Activated CD4-positive, alpha-beta T cell treated with anti-CD3 and anti-CD28 coated beads, Interleukin-2, amount 10 ng/mL, durations not matched to agents 7 days and 5 days (primary cell): Measurements from ENCODE around the gene ABCA4. TPM values are rescaled to one million over a fixed set of nuclear protein-coding genes. Genes with fewer than 3 reads are reported as not detected.

Source experiments
- CTCF ChIA-PET: fragments of 350-600 bp; sonication (Branson Sonifier 250); formaldehyde crosslinking; loops from one replicate; lab custom pipeline; 2021; ENCODE audit warnings: antibody characterized with exemption; lab: Charles Lee
- POLR2A ChIA-PET: fragments of 350-600 bp; sonication (Branson Sonifier 250); formaldehyde crosslinking; loops from one replicate; lab custom pipeline; 2021; ENCODE audit warnings: antibody characterized with exemption; lab: Charles Lee
- DNase-seq: peaks from one replicate; pipeline ENCODE4 v3.0.0-alpha.2; 2020
- H3K27ac Mint-ChIP-seq: one replicate; pipeline ENCODE4 v1.8.0; 2021; ENCODE audit warnings: mild to moderate bottlenecking, moderate library complexity, mixed read lengths
- H3K27me3 Mint-ChIP-seq: one replicate; pipeline ENCODE4 v1.8.0; 2021; ENCODE audit warnings: mixed read lengths
- H3K36me3 Mint-ChIP-seq: one replicate; pipeline ENCODE4 v1.8.0; 2021; ENCODE audit warnings: low read depth, mixed read lengths
- H3K4me1 Mint-ChIP-seq: one replicate; pipeline ENCODE4 v1.8.0; 2021; ENCODE audit warnings: mixed read lengths
- H3K4me3 Mint-ChIP-seq: one replicate; pipeline ENCODE4 v1.8.0; 2021; ENCODE audit warnings: mild to moderate bottlenecking, moderate library complexity, mixed read lengths
- H3K9me3 Mint-ChIP-seq: one replicate; pipeline ENCODE4 v1.8.0; 2021; ENCODE audit warnings: mixed read lengths
- total RNA-seq, 2 experiments: library from RNA; stranded (reverse); gene quantifications; one replicate each; pipeline ENCODE4 v1.2.3, GENCODE V29; 2021

Gene ABCA4
- total RNA-seq, 2 experiments from 2014 or later, result not detected

- POLR2A ChIA-PET, result no interaction called here
- no peak for DNase-seq
- H3K27ac Mint-ChIP-seq, result no peak overlapping the region
- H3K36me3 Mint-ChIP-seq, result no peaks in the 10 kb centered on the region
- H3K9me3 Mint-ChIP-seq, result no peaks in the 10 kb centered on the region
- peaks cover 7% of the 10 kb centered on the region for H3K27me3 Mint-ChIP-seq
- H3K4me1 Mint-ChIP-seq, result no peaks in the 10 kb centered on the region
- CTCF ChIA-PET, result no interaction called here
- H3K4me3 Mint-ChIP-seq, result no peak overlapping the region
These were observed 22.3 kb upstream of the ABCA4 start for GRCh38 chr1:94143173-94143808.

DNA sequence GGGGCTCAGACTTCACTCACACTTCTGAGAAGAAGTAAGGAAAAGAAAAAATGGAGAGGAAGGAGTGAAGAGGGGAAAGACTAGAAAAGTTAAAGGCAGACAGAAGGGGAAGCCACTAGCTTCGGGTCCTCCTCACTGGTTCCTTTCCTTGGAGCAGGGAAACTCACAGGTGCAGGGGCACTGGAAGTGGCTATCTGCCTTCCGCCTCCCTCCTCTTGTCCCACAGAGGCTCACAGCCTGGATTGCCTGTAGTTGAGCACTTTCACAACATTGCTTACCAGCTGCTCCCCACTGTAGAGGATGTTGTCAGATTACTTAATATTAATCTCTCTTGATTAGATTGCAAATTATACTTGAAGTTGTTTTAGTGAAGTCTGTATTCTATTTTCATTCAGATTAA is 21.6 kb upstream of the ABCA4 start:
- ChIA-PET POLR2A (no interaction called here), CTCF (no interaction called here)
- Mint-ChIP-seq H3K27me3 (peaks cover 7% of the 10 kb centered on the region), H3K4me1 (no peaks in the 10 kb centered on the region), H3K36me3 (no peaks in the 10 kb centered on the region), H3K4me3 (no peak overlapping the region), H3K9me3 (no peaks in the 10 kb centered on the region), H3K27ac (no peak overlapping the region)
- no peak for DNase-seq

GRCh38 chr1:94142022-94142421 is 21.1 kb upstream of the ABCA4 start:
- H3K4me1 Mint-ChIP-seq, result no peaks in the 10 kb centered on the region
- no peak for DNase-seq
- CTCF ChIA-PET, result no interaction called here
- H3K4me3 Mint-ChIP-seq, result no peak overlapping the region
- H3K36me3 Mint-ChIP-seq, result no peaks in the 10 kb centered on the region
- peaks cover 7% of the 10 kb centered on the region for H3K27me3 Mint-ChIP-seq
- POLR2A ChIA-PET, result no interaction called here
- H3K27ac Mint-ChIP-seq, result no peak overlapping the region
- no peaks in the 10 kb centered on the region for H3K9me3 Mint-ChIP-seq

DNA sequence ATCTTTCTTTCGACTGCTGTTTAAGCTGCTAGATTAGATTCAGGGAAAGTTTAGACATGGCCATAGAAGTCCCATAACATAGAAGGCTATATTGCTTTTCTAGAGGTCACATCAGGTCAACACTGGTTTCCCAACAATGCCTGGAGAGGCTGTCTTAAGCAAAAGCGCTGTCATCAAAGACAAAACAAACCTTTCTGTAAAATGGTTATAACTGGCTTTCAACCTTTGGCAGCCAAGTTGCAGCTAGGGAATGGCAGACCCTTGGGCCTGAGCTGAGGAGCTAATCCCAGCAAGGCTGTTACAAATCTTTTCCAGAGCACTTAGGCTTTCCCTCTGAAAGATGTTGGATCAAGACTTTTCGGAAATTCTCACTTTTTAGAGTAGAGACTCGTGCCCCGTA is 11.2 kb upstream of the ABCA4 start:
- ChIA-PET CTCF (interaction anchor here (0.9 kb wide), 1 partner anchor 10 kb away, joined by 3 read pairs; no protein-coding TSS in a partner anchor), POLR2A (no interaction called here)
- H3K9me3 Mint-ChIP-seq, result no peaks in the 10 kb centered on the region
- H3K27me3 Mint-ChIP-seq, result no peaks in the 10 kb centered on the region
- DNase-seq, result no peak
- no peaks in the 10 kb centered on the region for H3K36me3 Mint-ChIP-seq
- H3K4me3 Mint-ChIP-seq, result no peak overlapping the region
- no peaks in the 10 kb centered on the region for H3K4me1 Mint-ChIP-seq
- no peak overlapping the region for H3K27ac Mint-ChIP-seq

GRCh38 chr1:94130851-94131595 is 10.1 kb upstream of the ABCA4 start:
- CTCF ChIA-PET, result interaction anchor here (0.6 to 0.9 kb wide), 2 partner anchors 9 to 202 kb away, joined by 3 to 4 read pairs; no protein-coding TSS in a partner anchor
- no peaks in the 10 kb centered on the region for H3K9me3 Mint-ChIP-seq
- POLR2A ChIA-PET, result no interaction called here

DNA sequence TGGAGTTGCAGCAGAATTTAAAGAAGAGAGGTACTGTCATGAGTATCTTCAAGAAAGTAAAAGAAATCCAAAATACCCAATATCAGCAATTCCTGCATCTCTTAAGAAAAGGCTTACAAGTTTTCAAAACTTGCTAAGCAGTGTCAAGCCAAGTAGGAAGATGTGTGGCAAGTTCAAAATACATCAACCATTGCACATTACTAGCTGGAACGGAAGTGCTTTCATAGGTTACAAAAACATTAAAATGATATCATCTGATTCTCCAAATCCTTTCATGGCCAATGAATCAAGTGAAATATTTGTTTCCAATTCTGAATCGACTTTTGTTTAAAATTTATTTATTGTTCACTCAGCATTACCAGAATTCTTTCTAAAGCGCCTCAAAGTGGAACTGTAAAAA is 5.7 kb upstream of the ABCA4 start:
- H3K27ac Mint-ChIP-seq, result no peak overlapping the region
- H3K27me3 Mint-ChIP-seq, result peaks cover 4% of the 10 kb centered on the region
- H3K36me3 Mint-ChIP-seq, result no peaks in the 10 kb centered on the region
- no peaks in the 10 kb centered on the region for H3K4me1 Mint-ChIP-seq
- DNase-seq, result no peak
- ChIA-PET POLR2A (no interaction called here), CTCF (no interaction called here)
- no peaks in the 10 kb centered on the region for H3K9me3 Mint-ChIP-seq
- no peak overlapping the region for H3K4me3 Mint-ChIP-seq

More at GRCh38 chr1:94130851-94131595, 10.1 kb upstream of the ABCA4 start:
- H3K36me3 Mint-ChIP-seq, result no peaks in the 10 kb centered on the region
- DNase-seq, result no peak
- no peaks in the 10 kb centered on the region for H3K4me1 Mint-ChIP-seq
- H3K4me3 Mint-ChIP-seq, result no peak overlapping the region
- H3K27ac Mint-ChIP-seq, result no peak overlapping the region
- peaks cover 2% of the 10 kb centered on the region for H3K27me3 Mint-ChIP-seq

DNA sequence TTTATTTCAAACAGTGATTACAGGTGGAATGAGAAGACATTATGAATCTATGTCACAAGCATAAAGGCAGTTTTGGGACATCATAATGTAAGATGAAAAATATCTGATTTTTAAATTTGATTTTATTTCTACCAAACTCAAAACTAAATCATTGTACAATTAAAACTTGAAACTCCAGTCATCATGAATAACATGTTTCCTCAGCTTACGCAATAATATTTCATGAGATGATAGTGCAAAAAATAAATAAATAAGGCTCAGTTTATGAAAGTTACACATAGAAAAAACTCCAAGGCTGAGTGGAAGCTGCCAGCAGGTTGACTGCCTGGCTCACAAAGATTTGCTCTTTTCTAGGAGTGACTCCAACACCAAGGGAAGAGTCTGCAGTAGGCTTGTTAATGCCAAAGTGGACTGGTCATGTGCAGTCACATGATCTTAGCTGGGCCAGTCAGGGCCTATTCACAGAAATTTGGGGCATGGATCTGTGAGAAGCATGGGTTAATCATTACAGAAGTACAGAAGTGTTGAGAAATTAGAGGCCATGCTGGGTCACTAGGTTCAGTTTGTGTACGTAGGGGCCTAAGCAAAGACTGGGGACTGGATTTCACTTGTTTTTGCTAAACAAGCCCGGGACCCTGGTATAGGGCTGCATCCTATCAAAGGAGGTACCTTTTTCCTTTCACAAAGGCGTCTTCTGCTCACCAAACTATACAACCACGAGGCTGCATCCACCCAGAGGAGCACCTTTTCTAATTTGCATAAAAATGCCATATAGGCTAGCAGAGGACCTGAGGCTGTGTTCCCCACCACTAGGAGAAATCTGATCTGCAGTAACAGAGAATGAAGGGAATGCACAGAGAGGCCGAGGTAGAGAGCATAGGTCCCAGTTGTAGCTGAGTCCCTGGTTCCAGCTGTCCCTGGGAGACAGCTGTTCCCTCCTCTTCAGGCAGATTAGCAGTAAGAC is 4.9 kb upstream of the ABCA4 start:
- Mint-ChIP-seq H3K36me3 (no peaks in the 10 kb centered on the region), H3K4me3 (no peak overlapping the region), H3K9me3 (no peaks in the 10 kb centered on the region), H3K4me1 (no peaks in the 10 kb centered on the region), H3K27ac (no peak overlapping the region), H3K27me3 (peaks cover 4% of the 10 kb centered on the region)
- DNase-seq, result no peak
- ChIA-PET CTCF (no interaction called here), POLR2A (no interaction called here)

- no peaks in the 10 kb centered on the region for H3K4me1 Mint-ChIP-seq
- peaks cover 4% of the 10 kb centered on the region for H3K27me3 Mint-ChIP-seq
- H3K27ac Mint-ChIP-seq, result no peak overlapping the region
- no peaks in the 10 kb centered on the region for H3K9me3 Mint-ChIP-seq
- ChIA-PET CTCF (no interaction called here), POLR2A (no interaction called here)
- DNase-seq, result no peak
- H3K4me3 Mint-ChIP-seq, result no peak overlapping the region
- no peaks in the 10 kb centered on the region for H3K36me3 Mint-ChIP-seq
These were observed 3.6 kb upstream of the ABCA4 start for GRCh38 chr1:94124538-94124937.

- CTCF ChIA-PET, result interaction anchor here (0.8 to 1.3 kb wide), 2 partner anchors 9 kb away, joined by 3 read pairs; no protein-coding TSS in a partner anchor
- peaks cover 4% of the 10 kb centered on the region for H3K27me3 Mint-ChIP-seq
- no peaks in the 10 kb centered on the region for H3K9me3 Mint-ChIP-seq
- DNase-seq, result no peak
- H3K36me3 Mint-ChIP-seq, result no peaks in the 10 kb centered on the region
- H3K27ac Mint-ChIP-seq, result no peak overlapping the region
- no peak overlapping the region for H3K4me3 Mint-ChIP-seq
- POLR2A ChIA-PET, result no interaction called here
- no peaks in the 10 kb centered on the region for H3K4me1 Mint-ChIP-seq
These were observed 1.4 kb upstream of the ABCA4 start for GRCh38 chr1:94122201-94122970.

DNA sequence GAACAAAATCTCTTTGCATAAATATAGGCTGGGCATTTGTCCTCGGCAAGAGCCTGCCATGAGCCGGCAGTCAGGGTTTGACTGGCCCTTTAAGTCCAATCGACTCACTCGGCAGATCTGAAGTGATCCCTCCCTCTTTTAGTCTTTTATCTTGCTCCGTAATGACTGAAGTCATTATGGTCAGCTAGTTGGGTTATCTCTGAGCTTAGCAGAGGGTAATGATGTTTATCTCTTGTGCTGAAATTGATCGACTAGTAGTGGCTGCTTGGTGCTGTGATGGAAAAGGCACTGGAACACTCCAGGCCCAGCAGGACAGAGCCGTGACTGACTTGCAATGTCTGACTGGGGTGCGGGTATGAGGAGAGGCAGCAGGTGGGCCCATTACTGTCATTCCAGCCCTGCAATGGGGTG is 468 bp upstream of the ABCA4 start:
- Mint-ChIP-seq H3K4me1 (no peaks in the 10 kb centered on the region), H3K36me3 (no peaks in the 10 kb centered on the region), H3K27me3 (peaks cover 3% of the 10 kb centered on the region), H3K9me3 (no peaks in the 10 kb centered on the region), H3K27ac (no peak overlapping the region), H3K4me3 (no peak overlapping the region)
- POLR2A ChIA-PET, result no interaction called here
- DNase-seq, result no peak
- CTCF ChIA-PET, result interaction anchor here (1.3 kb wide), 1 partner anchor 10 kb away, joined by 3 read pairs; no protein-coding TSS in a partner anchor

GRCh38 chr1:94120570-94120901 is 412 bp downstream of the ABCA4 start:
- no peaks in the 10 kb centered on the region for H3K27me3 Mint-ChIP-seq
- ChIA-PET POLR2A (no interaction called here), CTCF (no interaction called here)
- no peak overlapping the region for H3K27ac Mint-ChIP-seq
- H3K4me1 Mint-ChIP-seq, result no peaks in the 10 kb centered on the region
- no peaks in the 10 kb centered on the region for H3K36me3 Mint-ChIP-seq
- no peak for DNase-seq
- no peaks in the 10 kb centered on the region for H3K9me3 Mint-ChIP-seq
- H3K4me3 Mint-ChIP-seq, result no peak overlapping the region

DNA sequence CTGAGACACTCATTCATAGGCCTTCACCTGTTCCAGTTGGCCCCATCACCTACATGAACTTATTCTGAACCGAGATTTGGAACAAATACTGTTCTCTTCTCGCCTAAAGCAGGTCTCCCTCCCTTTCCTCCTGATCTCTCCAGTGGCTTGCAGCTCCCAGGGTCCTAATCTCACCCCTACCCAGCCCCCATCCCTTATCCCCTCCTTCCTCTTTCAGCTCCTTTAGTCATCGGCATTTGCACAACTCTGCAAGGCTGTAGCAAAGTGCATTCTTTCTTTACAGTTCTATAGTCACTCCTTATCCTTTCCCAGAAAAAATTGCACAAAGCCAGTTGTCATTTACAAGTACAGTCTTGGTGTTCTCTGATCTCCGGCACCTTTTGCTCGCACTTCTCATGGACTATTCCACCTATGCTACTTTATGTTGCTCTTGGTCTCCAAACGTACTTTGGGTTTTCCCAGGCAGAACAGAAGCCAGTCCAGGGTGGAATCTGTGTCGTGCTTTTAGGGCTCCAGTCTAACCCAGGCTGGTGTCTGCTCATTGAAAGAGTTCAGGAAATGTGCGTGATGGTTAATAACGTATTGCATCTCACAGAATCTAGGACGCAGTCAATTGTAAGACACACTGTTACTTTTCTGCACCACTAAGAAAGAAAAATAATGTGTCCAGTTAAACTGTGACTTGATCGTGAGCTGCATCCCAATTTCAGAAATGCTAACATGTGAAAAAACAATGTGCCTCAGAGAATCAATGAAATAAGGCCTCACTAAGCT is 965 bp downstream of the ABCA4 start:
- ChIA-PET POLR2A (no interaction called here), CTCF (interaction anchor here (0.6 kb wide), 1 partner anchor 49 kb away, joined by 3 read pairs; no protein-coding TSS in a partner anchor)
- H3K27ac Mint-ChIP-seq, result no peak overlapping the region
- no peak overlapping the region for H3K4me3 Mint-ChIP-seq
- no peaks in the 10 kb centered on the region for H3K4me1 Mint-ChIP-seq
- H3K36me3 Mint-ChIP-seq, result no peaks in the 10 kb centered on the region
- H3K27me3 Mint-ChIP-seq, result no peaks in the 10 kb centered on the region
- no peaks in the 10 kb centered on the region for H3K9me3 Mint-ChIP-seq
- no peak for DNase-seq
